OCI-LY3 (cell line): ENCODE measurements around the gene DAZL.

Experiments used
- H2AFZ ChIP-seq: fragments of 200-600, 300-600 bp; shearing (Covaris generic); 2 replicates; pipeline ENCODE4 v1.6.0; 2014; ENCODE audit warnings: antibody characterized with exemption, low read depth, low read length
- H3K27ac ChIP-seq: fragments of 200-600, 300-600 bp; sonication (generic); 2 replicates; pipeline ENCODE4 v1.5.1; 2014; ENCODE audit warnings: mild to moderate bottlenecking, low read length, moderate library complexity, mixed read lengths
- H3K27me3 ChIP-seq: fragments of 200-600, 300-600 bp; sonication (generic); 2 replicates; pipeline ENCODE4 v1.6.1; 2014; ENCODE audit warnings: low read depth, low read length, mixed read lengths
- H3K36me3 ChIP-seq: fragments of 200-600, 300-600 bp; sonication (generic); replicated peaks from 2 replicates; pipeline ENCODE3; 2014; ENCODE audit warnings: low read depth, low read length, mixed read lengths
- H3K4me1 ChIP-seq: fragments of 300-600, 200-600 bp; sonication (generic); 2 replicates; pipeline ENCODE4 v1.6.1; 2014; ENCODE audit warnings: low read length, mixed read lengths
- H3K4me2 ChIP-seq: fragments of 200-600, 300-600 bp; sonication (generic); 2 replicates; pipeline ENCODE4 v1.6.1; 2014; ENCODE audit warnings: low read length, mixed read lengths
- H3K4me3 ChIP-seq: fragments of 300-600, 200-600 bp; sonication (generic); 2 replicates; pipeline ENCODE4 v1.5.1; 2014; ENCODE audit warnings: antibody characterized with exemption, mild to moderate bottlenecking, low read length, moderate library complexity
- H3K79me2 ChIP-seq: fragments of 300-600, 200-600 bp; shearing (Covaris generic); 2 replicates; pipeline ENCODE4 v1.6.1; 2014; ENCODE audit warnings: mild to moderate bottlenecking, low read length, mixed read lengths
- H3K9ac ChIP-seq: fragments of 300-600, 200-600 bp; shearing (Covaris generic); 2 replicates; pipeline ENCODE4 v1.6.0; 2014; ENCODE audit warnings: mild to moderate bottlenecking, low read length, moderate library complexity
- H3K9me3 ChIP-seq: fragments of 200-600, 300-600 bp; shearing (Covaris generic); 2 replicates; pipeline ENCODE4 v1.6.1; 2014; ENCODE audit warnings: low read length, mixed read lengths; ENCODE audit not compliant: insufficient read depth
- H4K20me1 ChIP-seq: fragments of 200-600, 300-600 bp; sonication (generic); 2 replicates; pipeline ENCODE4 v1.6.1; 2016; ENCODE audit warnings: low read length, mixed read lengths; ENCODE audit not compliant: insufficient read depth
- CTCF ChIP-seq: fragments of 200-600, 300-600 bp; sonication (generic); IDR thresholded peaks from 2 replicates; pipeline ENCODE4 v1.5.1; 2014; ENCODE audit warnings: antibody characterized with exemption, low read length, low read depth
- EZH2phosphoT487 ChIP-seq: fragments of 200-600 bp; shearing (Covaris generic); IDR thresholded peaks from 2 replicates; pipeline ENCODE4 v1.6.1; 2018; ENCODE audit warnings: antibody characterized with exemption, mixed run types, low read depth

The DAZL gene

GRCh38 chr3:16604887-16605602 is at the start of gene DAZL:
DAZL (minus strand) TSS chr3:16605423; CDS start chr3:16605205, 218 bp downstream.
- H3K79me2 ChIP-seq = no peaks in the 10 kb centered on the region
- H3K9ac ChIP-seq = no peak within 1 kb of the TSS
- peaks cover 30% of the 10 kb centered on the region for H3K27me3 ChIP-seq
- 0 out of 2 replicates have a peak within 1 kb of the TSS, but pooled peaks have one; percentile 9 for H3K4me2 ChIP-seq
- no peak within 1 kb of the TSS for H2AFZ ChIP-seq
- TF ChIP-seq CTCF (no peak), EZH2phosphoT487 (no peak)
- H3K9me3 ChIP-seq = no peaks in the 10 kb centered on the region
- no peak within 1 kb of the TSS for H3K4me3 ChIP-seq
- no peaks in the 10 kb centered on the region for H3K36me3 ChIP-seq
- no peak within 1 kb of the TSS for H3K27ac ChIP-seq
- peaks cover 13% of the 10 kb centered on the region for H3K4me1 ChIP-seq
- no peaks in the 10 kb centered on the region for H4K20me1 ChIP-seq

DNA sequence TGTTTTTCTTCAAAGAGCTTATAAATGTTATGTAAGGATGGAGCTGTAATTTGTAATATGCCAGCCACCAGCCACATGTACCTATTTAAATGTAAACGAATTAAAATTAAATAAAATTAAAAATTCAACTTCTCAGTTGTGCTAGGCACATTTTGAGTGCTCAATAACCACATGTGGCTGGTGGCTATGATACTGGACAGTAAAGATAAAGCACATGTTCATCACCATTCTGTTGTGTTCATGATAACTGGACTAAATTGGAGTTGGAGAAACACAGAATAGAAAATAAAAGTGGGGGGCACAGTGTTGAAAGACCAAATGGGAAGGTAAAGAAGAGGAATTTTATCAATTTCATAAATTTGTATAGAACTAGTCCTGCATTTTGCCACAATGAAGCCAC is 49.8 kb upstream of the DAZL start:
- no peaks in the 10 kb centered on the region for H3K36me3 ChIP-seq
- H3K79me2 ChIP-seq = no peaks in the 10 kb centered on the region
- H3K9me3 ChIP-seq = no peaks in the 10 kb centered on the region
- no peak overlapping the region for H3K4me3 ChIP-seq
- no peaks in the 10 kb centered on the region for H3K4me1 ChIP-seq
- H3K9ac ChIP-seq = no peak overlapping the region
- no peak overlapping the region for H3K4me2 ChIP-seq
- no peak for TF ChIP-seq CTCF
- no peak for TF ChIP-seq EZH2phosphoT487
- no peak overlapping the region for H2AFZ ChIP-seq
- H4K20me1 ChIP-seq = no peaks in the 10 kb centered on the region
- H3K27me3 ChIP-seq = peaks cover 8% of the 10 kb centered on the region; the same call in 1 of the 2 replicates
- no peak overlapping the region for H3K27ac ChIP-seq

- TF ChIP-seq CTCF (no peak), EZH2phosphoT487 (no peak)
- H3K27ac ChIP-seq = no peak overlapping the region
- no peaks in the 10 kb centered on the region for H4K20me1 ChIP-seq
- H3K9ac ChIP-seq = no peak overlapping the region
- no peaks in the 10 kb centered on the region for H3K36me3 ChIP-seq
- peaks cover 8% of the 10 kb centered on the region; the same call in 1 of the 2 replicates for H3K27me3 ChIP-seq
- H3K4me2 ChIP-seq = no peak overlapping the region
- H2AFZ ChIP-seq = no peak overlapping the region
- H3K4me3 ChIP-seq = no peak overlapping the region
- no peaks in the 10 kb centered on the region for H3K79me2 ChIP-seq
- no peaks in the 10 kb centered on the region for H3K9me3 ChIP-seq
- H3K4me1 ChIP-seq = no peaks in the 10 kb centered on the region
Observed at GRCh38 chr3:16653712-16654111, 48.5 kb upstream of the DAZL start.

DNA sequence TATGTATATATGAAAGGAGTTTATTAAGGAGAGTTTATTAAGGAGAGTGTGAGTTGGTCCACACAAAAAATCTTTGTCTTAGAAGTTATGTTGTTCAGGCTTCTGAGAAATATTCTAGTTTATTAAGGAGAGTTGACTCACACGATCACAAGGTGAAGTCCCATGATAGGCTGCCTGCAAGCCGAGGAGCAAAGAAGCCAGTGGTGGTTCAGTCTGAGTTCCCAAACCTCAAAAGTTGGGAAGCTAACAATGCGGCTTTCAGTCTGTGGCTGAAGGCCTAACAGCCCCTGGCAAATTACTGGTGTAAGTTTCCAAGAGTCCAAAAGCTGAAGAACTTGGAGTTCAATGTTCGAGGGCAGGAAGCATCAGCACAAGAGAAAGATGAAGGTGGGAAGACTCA is 42.4 kb upstream of the DAZL start:
- no peak overlapping the region for H3K4me2 ChIP-seq
- H3K4me3 ChIP-seq = no peak overlapping the region
- H4K20me1 ChIP-seq = no peaks in the 10 kb centered on the region
- no peaks in the 10 kb centered on the region for H3K36me3 ChIP-seq
- H3K27ac ChIP-seq = no peak overlapping the region
- no peaks in the 10 kb centered on the region for H3K9me3 ChIP-seq
- no peak overlapping the region for H3K9ac ChIP-seq
- no peak overlapping the region for H2AFZ ChIP-seq
- H3K79me2 ChIP-seq = no peaks in the 10 kb centered on the region
- peaks cover 5% of the 10 kb centered on the region; the same call in 1 of the 2 replicates for H3K27me3 ChIP-seq
- TF ChIP-seq CTCF = no peak
- TF ChIP-seq EZH2phosphoT487 = no peak
- H3K4me1 ChIP-seq = no peaks in the 10 kb centered on the region
